ENCODE measurements around the gene HK3. TPM values are rescaled to one million over a fixed set of nuclear protein-coding genes. Genes with fewer than 3 reads are reported as not detected.

Gene HK3
- total and polyA plus RNA-seq, 2 experiments from 2014 or later = not detected

GRCh38 chr5:176857894-176858273, 41.3 kb downstream of the HK3 start:
- no peaks in the 10 kb centered on the region for H3F3A ChIP-seq (replicated peaks; ENCODE audit: low read depth)

GRCh38 chr5:176857216-176857893, 41.8 kb downstream of the HK3 start:
- Histone ChIP-seq H3K27ac (ENCODE audit: low read depth) (no peak overlapping the region), H4K20me1 (replicated peaks; ENCODE audit: insufficient read depth) (no peaks in the 10 kb centered on the region), H2AFZ (no peak overlapping the region), H3K4me3 (no peak overlapping the region), H3K4me2 (no peak overlapping the region), H3K79me2 (replicated peaks; ENCODE audit: insufficient read depth) (no peaks in the 10 kb centered on the region), H3K27me3 (ENCODE audit: insufficient read depth) (no peaks in the 10 kb centered on the region), H3F3A (replicated peaks; ENCODE audit: low read depth) (no peaks in the 10 kb centered on the region), H3K36me3 (ENCODE audit: insufficient read depth) (no peaks in the 10 kb centered on the region), H3K9me2 (ENCODE audit: insufficient read depth) (no peaks in the 10 kb centered on the region), H3K4me1 (ENCODE audit: insufficient read depth) (no peaks in the 10 kb centered on the region; the same call in 1 of the 2 replicates)
- Mint-ChIP-seq H3K4me3 (no peak overlapping the region), H3K9me3 (no peaks in the 10 kb centered on the region), H3K27me3 (ENCODE audit: insufficient read depth, low read depth, poor library complexity) (peaks cover 20% of the 10 kb centered on the region), H3K36me3 (ENCODE audit: low read depth) (no peaks in the 10 kb centered on the region; the same call in 2 of the 3 replicates), H3K4me1 (peaks cover 4% of the 10 kb centered on the region), H3K27ac (no peak overlapping the region; the same call in 1 of the 2 replicates)
- ATAC-seq (no peak), DNase-seq (ENCODE audit: low spot score) (no peak)
- TF ChIP-seq REST (IDR thresholded peaks at IDR 0.05; ENCODE audit: unreplicated experiment) = no peak

More at GRCh38 chr5:176857894-176858273, 41.3 kb downstream of the HK3 start:
- no peak for TF ChIP-seq ETS1 (IDR thresholded peaks at IDR 0.05)
- TF ChIP-seq EZH2phosphoT487 (IDR thresholded peaks at IDR 0.05; ENCODE audit: unreplicated experiment) = no peak
- no peak for TF ChIP-seq REST (IDR thresholded peaks at IDR 0.05; ENCODE audit: unreplicated experiment)
- Mint-ChIP-seq H3K36me3 (ENCODE audit: low read depth) (no peaks in the 10 kb centered on the region; the same call in 2 of the 3 replicates), H3K9me3 (no peaks in the 10 kb centered on the region), H3K4me3 (no peak overlapping the region), H3K4me1 (peaks cover 5% of the 10 kb centered on the region), H3K27ac (no peak overlapping the region), H3K27me3 (ENCODE audit: insufficient read depth, low read depth, poor library complexity) (peaks cover 17% of the 10 kb centered on the region)
- Histone ChIP-seq H3K27ac (ENCODE audit: low read depth) (no peak overlapping the region), H4K20me1 (replicated peaks; ENCODE audit: insufficient read depth) (no peaks in the 10 kb centered on the region), H2AFZ (no peak overlapping the region), H3K27me3 (ENCODE audit: insufficient read depth) (no peaks in the 10 kb centered on the region), H3K4me1 (ENCODE audit: insufficient read depth) (peaks cover 2% of the 10 kb centered on the region; the same call in 1 of the 2 replicates), H3K9me2 (ENCODE audit: insufficient read depth) (no peaks in the 10 kb centered on the region), H3K79me2 (replicated peaks; ENCODE audit: insufficient read depth) (no peaks in the 10 kb centered on the region), H3K36me3 (ENCODE audit: insufficient read depth) (no peaks in the 10 kb centered on the region), H3K4me3 (no peak overlapping the region), H3K4me2 (no peak overlapping the region)
- ATAC-seq = no peak
- DNase-seq (ENCODE audit: low spot score) = no peak
